Measurements from ENCODE around the gene TMC4. TPM values are rescaled to one million over a fixed set of nuclear protein-coding genes. Genes with fewer than 3 reads are reported as not detected.

Gene TMC4
- total RNA-seq: not detected in 2 replicates

GRCh38 chr19:54172471-54173358, at the start of gene TMC4:
Gene TMC4 (minus strand): TSS chr19:54173160. CDS start chr19:54173117, 43 bp downstream.

GRCh38 chr19:54191011-54191810, 18.3 kb upstream of the TMC4 start, which contains the start of gene TSEN34:
Gene TSEN34 (plus strand): TSS chr19:54191308. CDS start chr19:54191365, 57 bp downstream.

GRCh38 chr19:54189145-54189734, 16.3 kb upstream of the TMC4 start, which contains the start of gene MBOAT7:
Gene MBOAT7 (minus strand): TSS chr19:54189580. CDS start chr19:54188508, 1,072 bp downstream.

GRCh38 chr19:54159352-54160181, 13.4 kb downstream of the TMC4 start, which contains the start of gene LENG1:
Gene LENG1 (minus strand): TSS chr19:54159721. CDS start chr19:54159695, 26 bp downstream.

GRCh38 chr19:54137699-54138488, 35.1 kb downstream of the TMC4 start, which contains the start of gene CNOT3:
Gene CNOT3 (plus strand): TSS chr19:54137762. CDS start chr19:54142979, 5,217 bp downstream.

GRCh38 chr19:54115109-54116063, 57.6 kb downstream of the TMC4 start, which contains the start of the genes PRPF31 and TFPT:
Gene PRPF31 (plus strand): TSS chr19:54115754. CDS start chr19:54118279, 2,525 bp downstream.
Gene TFPT (minus strand): TSS chr19:54115657. CDS start chr19:54115269, 388 bp downstream.

Other genes starting within 250 kb of the TMC4 start
- 0.15 and 0.20 TPM in 2 replicates for gene CACNG8, start 210.2 kb downstream of the TMC4 start, total RNA-seq
- 3.9 and 4.9 TPM in 2 replicates for gene CACNG6, start 181.5 kb downstream of the TMC4 start, total RNA-seq
- gene VSTM1, start 109.3 kb downstream of the TMC4 start, total RNA-seq: not detected in 2 replicates
- not detected in 2 replicates for gene TARM1, start 91.8 kb downstream of the TMC4 start, total RNA-seq
- not detected in 2 replicates for gene OSCAR, start 72.4 kb downstream of the TMC4 start, total RNA-seq
- gene NDUFA3, start 70.3 kb downstream of the TMC4 start, total RNA-seq: 25.6 and 46.0 TPM in 2 replicates
- 57.4 and 58.0 TPM in 2 replicates for gene TFPT, start 57.5 kb downstream of the TMC4 start, total RNA-seq
- gene PRPF31, start 57.4 kb downstream of the TMC4 start, total RNA-seq: 107 and 123 TPM in 2 replicates
- gene CNOT3, start 35.4 kb downstream of the TMC4 start, total RNA-seq: 11.1 and 15.0 TPM in 2 replicates
- 5.9 and 9.5 TPM in 2 replicates for gene LENG1, start 13.4 kb downstream of the TMC4 start, total RNA-seq
- 176 and 214 TPM in 2 replicates for gene MBOAT7, start 16.4 kb upstream of the TMC4 start, total RNA-seq
- gene TSEN34, start 18.1 kb upstream of the TMC4 start, total RNA-seq: 92.1 and 103 TPM in 2 replicates
- 2,166 and 2,183 TPM in 2 replicates for gene RPS9, start 27.7 kb upstream of the TMC4 start, total RNA-seq
- not detected in 2 replicates for gene LILRB3, start 49.8 kb upstream of the TMC4 start, total RNA-seq
- gene LILRA6, start 69.6 kb upstream of the TMC4 start, total RNA-seq: not detected in 2 replicates
- gene LILRB5, start 84.1 kb upstream of the TMC4 start, total RNA-seq: not detected in 2 replicates
- not detected in 2 replicates for gene LILRB2, start 108.0 kb upstream of the TMC4 start, total RNA-seq
- not detected in 2 replicates for gene LILRA5, start 140.0 kb upstream of the TMC4 start, total RNA-seq
- gene LILRA4, start 166.0 kb upstream of the TMC4 start, total RNA-seq: not detected in 2 replicates
- gene LAIR1, start 191.8 kb upstream of the TMC4 start, total RNA-seq: not detected in 2 replicates
- not detected in 2 replicates for gene TTYH1, start 242.3 kb upstream of the TMC4 start, total RNA-seq